NCI-H2081 treated with DMSO at 0.1 percent for 48 hours (cell line): ENCODE measurements around the gene HACE1.
"Not testable (repeated sequence)": the region's sequence is repeated elsewhere in the genome, so short reads cannot be mapped to it uniquely, and the experiment has no call there.

ENCODE experiments used
- DNase-seq: peaks from one replicate; lab custom pipeline; 2025; lab: John Stamatoyannopoulos, UW

HACE1 gene, protein sequence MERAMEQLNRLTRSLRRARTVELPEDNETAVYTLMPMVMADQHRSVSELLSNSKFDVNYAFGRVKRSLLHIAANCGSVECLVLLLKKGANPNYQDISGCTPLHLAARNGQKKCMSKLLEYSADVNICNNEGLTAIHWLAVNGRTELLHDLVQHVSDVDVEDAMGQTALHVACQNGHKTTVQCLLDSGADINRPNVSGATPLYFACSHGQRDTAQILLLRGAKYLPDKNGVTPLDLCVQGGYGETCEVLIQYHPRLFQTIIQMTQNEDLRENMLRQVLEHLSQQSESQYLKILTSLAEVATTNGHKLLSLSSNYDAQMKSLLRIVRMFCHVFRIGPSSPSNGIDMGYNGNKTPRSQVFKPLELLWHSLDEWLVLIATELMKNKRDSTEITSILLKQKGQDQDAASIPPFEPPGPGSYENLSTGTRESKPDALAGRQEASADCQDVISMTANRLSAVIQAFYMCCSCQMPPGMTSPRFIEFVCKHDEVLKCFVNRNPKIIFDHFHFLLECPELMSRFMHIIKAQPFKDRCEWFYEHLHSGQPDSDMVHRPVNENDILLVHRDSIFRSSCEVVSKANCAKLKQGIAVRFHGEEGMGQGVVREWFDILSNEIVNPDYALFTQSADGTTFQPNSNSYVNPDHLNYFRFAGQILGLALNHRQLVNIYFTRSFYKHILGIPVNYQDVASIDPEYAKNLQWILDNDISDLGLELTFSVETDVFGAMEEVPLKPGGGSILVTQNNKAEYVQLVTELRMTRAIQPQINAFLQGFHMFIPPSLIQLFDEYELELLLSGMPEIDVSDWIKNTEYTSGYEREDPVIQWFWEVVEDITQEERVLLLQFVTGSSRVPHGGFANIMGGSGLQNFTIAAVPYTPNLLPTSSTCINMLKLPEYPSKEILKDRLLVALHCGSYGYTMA

DNA sequence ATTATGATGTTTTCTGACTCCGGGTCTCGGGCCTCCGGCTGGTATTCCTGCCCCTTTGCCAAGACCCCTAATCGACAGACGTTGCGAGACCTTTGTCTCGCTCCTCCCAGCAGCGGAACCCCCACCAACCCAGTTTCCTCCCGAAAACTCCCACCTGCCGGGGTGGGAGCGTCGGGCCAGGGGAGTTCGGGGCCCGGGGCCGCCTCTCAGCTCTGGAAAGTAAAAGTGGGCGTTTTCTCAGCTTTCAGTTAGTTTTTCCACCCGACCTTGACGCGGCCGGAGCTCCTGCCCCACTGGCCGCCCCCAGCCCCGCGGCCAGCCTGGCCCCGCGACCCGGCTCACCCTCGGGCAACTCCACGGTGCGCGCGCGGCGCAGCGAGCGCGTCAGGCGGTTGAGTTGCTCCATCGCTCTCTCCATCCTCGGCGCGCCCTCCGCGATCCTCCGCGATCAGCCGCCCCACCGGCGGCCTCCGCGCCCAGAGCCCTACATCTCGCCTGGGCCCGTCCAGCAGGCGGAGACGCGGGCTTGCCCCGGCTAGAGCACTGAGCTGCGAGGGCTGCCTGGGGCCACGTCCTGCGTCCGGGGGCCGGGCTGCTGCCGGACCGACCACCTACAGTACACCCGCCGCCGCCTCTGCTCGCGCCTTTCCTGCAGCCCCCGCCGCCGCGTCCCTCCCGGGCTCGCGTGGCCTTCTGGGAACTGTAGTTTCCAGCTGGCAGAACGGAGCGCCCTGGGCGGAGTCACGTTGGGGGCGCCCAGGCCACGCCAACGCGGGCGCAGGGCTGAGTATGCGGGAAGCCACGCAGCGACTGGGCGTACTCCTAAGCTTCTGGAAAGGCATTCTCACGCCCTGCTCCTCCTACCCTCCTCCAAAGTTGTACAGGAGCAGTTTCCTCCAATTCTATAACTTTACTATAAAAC lies at the start of gene HACE1:
HACE1 (minus strand) TSS at position 695 of the 922 bp plus-strand sequence; CDS start at position 418, 277 bp downstream.
- DNase-seq, result peak; percentile 41

GRCh38 chr6:104908888-104909525 lies 49.3 kb upstream of the HACE1 start:
- DNase-seq, result no peak

DNA sequence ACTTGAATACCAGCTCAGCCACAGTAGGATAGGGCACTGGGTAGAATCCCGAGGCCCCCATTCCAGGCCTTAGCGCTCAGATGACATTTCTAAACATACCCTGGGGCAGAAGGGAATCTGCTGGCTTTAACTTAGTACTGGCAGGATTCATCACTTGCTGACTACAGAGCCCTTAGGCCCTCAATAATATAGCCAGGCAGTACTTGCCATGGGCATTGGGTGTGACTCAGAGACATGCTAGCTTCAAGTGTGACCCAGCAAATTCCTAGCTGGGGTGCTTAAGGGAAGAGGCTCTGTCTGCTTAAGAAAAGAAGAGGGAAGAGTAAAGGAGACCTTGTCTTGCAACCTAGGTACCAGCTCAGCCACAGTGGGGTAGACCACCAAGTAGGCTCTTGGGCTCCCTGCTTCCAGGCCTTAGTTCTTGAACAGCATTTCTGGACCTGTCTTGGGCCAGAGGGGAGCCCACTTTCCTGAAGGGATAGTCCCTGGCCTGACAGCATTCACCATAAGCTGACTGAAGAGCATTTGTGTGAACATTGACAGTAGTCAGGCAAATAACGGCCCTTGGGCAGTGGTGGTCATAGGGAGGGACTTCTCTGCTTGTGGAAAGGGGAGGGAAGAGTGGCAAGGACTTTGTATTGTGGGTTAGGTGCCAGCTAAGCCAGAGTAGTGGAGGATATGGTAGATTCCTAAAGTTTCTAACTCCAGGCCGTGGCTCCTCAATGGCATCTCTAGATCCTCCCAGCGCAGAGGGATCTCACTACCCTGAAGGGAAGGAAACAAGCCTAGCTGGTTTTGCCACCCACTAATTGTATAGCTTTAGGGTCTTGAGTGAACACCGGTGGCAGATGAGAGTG lies 48.5 kb upstream of the HACE1 start:
- DNase-seq, result no peak

- not testable (repeated sequence) for DNase-seq
Observed at GRCh38 chr6:104898893-104899292, 39.2 kb upstream of the HACE1 start.

GRCh38 chr6:104896914-104897313 lies 37.2 kb upstream of the HACE1 start:
- DNase-seq, result no peak

DNA sequence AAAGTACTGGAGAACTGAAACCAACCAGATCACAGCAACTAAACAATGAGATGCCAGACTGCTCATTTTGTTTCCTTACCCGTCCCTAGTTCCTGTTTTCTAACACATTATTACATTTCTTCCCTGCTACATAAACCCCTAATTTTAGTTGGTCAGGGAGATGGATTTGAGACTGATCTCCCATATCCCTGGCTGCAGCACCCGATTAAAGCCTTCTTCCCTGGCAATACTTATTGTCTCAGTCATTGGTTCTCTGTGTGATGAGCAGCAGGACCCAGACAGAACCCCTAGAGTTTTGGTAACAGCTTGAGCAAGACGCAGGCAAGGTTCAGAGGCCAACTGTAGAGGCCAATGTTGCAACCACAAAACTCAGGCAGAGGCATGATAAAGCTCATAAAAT lies 28.3 kb upstream of the HACE1 start:
- no peak for DNase-seq

DNA sequence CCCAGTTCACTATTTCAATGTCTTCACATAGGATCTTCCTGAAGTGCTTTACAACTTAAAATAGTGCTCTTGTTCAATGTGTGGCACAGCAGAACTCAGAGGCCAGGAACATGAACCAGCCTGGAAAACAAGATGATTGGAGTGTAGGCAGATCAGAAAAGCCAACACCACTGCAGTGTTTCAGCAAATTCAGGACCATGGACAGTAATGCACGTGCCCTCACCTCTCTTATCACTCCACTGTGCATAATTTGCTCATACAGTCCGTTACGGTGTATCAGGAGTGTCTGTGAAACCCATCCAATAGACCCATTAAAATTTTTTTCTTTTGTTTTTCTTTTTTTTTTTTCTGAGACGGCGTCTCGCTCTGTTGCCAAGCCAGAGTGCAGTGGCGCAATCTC lies 27.6 kb upstream of the HACE1 start:
- no peak for DNase-seq

DNA sequence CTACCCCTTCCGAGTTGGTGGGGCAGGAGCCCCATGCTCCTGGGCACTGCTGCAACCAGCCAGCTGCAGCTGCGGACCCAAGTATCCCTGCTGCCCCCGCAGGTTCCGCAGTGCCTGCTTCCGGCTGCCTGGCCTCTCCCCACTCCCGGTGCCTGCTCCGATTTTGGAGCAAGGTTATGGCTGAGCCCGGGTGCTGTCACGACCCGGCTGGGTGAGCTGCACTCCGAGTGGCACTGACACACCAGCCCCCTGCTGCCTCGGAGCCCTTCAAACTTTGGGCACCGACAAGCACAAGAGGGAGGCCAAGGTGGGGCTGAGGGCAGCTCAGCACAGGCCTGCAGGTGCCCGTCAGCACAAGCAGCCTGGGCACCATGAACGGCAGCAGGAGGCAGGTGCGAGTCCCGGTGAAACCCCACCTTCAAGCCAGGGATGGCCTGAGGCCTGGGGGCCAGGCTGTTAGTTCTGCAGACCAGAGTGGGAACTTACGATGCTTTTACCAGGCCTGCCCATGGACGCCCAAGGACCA lies 25.9 kb upstream of the HACE1 start:
- no peak for DNase-seq

DNA sequence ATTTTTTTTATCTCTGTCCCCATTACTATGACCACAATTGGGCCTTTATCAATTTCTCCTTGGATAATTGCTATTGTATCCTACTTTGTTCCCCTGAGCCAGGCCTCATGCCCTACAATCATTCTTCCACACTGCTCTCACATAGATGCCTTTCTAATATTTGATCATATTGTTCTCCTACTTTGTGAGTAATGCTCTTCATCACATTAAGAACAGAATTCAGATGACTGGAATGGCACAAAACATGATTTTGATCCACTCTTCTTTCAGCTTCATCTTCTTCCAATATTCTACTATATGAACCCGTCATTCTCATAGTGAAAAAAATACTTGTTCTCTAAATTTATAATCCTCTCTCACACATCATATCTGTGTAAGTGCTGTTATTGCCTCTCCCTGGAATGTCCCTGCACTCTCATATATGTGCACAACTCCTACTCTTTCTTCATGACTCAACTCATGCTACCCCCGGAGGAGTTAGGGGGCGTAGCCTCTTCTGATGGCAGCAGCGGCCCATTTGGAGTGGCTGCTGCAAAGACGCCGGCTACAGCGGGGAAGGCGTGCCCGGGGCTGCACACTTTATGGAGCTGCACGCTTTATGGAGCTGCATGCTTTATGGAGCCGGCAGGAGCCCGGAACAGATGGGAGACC lies 25.3 kb upstream of the HACE1 start:
- DNase-seq, result no peak

DNA sequence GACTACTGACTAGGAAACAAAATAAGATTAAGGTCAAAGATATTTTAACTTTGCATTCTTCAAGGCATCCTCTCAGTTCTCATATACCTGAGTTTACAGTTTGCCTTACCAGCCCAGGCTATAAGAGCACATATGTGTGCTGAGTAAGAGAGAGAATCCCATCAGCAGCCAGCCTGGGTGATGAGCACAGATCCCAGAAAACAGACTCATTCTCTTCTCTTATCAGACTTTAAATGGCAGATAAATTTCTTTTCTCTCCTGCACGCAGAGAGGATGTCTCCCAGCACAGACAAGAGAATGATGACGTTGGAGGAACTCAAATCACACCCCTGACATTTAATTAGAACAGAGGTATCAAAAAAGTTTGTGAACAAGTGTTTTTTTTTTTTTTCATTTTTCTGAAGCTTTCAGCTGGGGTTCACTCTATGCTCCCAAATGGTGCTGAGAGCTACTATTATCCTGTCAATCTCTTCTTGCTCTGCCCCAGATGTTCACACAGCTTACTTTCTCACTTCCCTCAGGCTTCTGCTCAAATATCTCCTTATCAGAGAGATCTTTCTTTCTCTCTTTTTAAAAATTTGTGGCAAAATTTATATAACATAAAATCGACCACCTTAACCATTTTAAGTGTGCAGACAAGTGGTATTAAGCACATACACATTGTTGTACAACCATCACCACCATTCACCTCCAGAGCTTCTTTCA lies 22.4 kb upstream of the HACE1 start:
- no peak for DNase-seq

- no peak for DNase-seq
Observed at GRCh38 chr6:104862456-104862855, 2.7 kb upstream of the HACE1 start.

DNA sequence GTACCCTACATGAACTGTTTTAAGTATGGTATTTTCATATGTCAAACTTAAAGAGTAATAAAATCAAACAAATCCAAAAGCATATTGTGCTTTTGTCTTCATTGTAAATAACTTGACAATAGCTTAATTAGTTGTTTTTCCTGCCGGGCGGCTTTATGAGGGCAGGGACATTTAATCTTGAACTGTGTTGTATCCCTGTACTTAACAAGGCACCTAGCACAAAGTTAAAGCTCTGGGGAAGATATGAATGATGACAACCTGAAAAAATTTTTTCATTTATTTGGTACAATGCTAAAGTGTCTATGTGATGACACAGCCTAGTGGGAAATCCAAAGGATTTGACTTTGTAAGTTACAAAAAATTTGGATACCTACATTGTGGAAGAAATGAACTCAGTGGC lies 502 bp upstream of the HACE1 start:
- DNase-seq, result no peak

DNA sequence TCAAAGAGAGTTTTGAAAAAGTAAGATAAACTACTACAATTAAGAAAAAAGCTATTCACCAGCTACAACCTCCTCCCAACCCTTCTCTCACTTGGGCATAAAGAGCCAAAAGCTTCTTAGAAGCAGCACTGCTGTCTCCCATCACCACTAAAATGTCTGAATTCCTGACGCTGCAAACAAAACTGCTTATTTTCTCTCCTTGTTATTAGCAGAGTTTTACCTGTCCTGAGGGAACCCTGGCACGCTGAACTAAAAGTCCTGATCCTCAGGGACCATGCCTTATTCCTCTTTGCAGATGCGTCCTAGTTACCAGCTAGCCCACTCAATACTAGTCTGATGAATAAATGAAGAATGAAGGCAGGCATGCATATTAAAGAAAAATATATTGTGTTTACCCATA lies 1.1 kb downstream of the HACE1 start:
- DNase-seq, result no peak

- no peak for DNase-seq
Observed at GRCh38 chr6:104855507-104855906, 4.2 kb downstream of the HACE1 start.

GRCh38 chr6:104847721-104848120 lies 12.0 kb downstream of the HACE1 start:
- not testable (repeated sequence) for DNase-seq

- DNase-seq, result no peak
Observed at GRCh38 chr6:104843229-104843628, 16.5 kb downstream of the HACE1 start.

- DNase-seq, result no peak
Observed at GRCh38 chr6:104837158-104837557, 22.6 kb downstream of the HACE1 start.

GRCh38 chr6:104836479-104837020 lies 23.2 kb downstream of the HACE1 start:
- not testable (repeated sequence) for DNase-seq

DNA sequence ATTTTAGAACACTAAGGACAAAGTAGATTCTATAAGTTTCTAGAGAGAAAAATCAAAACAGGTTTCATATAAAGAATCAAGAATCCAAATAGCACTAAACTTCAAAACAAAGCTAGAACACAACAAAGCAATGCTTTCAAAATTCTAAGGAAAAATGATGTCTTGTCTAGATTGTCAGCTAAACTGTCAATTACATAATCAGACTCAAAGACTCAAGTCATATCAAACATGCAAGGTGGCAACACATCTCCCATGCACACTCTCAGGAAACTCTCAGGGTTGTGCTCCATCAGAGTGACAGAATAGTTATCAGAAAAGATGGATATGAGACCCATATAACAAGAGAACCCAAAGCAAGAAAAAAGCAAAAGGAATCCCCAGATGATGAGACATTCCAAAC lies 23.9 kb downstream of the HACE1 start:
- no peak for DNase-seq
